NCI-H1436 treated with DMSO at 0.1 percent for 48 hours (cell line): Measurements from ENCODE around the gene MAPKBP1.

Experiments used
- DNase-seq: peaks from one replicate; lab custom pipeline; 2025; lab: John Stamatoyannopoulos, UW

MAPKBP1 gene

DNA sequence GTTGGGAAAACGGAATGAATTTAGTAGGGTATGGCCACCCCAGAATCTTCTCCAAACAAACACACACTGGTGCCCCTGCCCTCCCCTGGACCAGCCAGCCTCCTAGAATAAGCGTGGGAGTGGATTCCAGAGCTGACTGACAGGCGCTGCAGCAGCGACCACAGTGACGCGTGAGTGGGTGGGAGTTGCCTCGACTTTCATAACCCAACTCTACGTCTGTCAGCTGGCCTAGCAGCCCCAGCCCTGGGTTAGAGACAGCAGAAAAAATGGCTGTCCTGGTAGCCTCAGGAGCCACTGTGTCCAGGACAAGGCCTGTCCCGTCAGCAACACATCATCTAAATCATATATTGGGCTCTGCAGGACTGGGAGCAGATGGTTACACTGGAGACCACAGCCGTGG, 74.3 kb downstream of the MAPKBP1 start:
- no peak for DNase-seq

DNA sequence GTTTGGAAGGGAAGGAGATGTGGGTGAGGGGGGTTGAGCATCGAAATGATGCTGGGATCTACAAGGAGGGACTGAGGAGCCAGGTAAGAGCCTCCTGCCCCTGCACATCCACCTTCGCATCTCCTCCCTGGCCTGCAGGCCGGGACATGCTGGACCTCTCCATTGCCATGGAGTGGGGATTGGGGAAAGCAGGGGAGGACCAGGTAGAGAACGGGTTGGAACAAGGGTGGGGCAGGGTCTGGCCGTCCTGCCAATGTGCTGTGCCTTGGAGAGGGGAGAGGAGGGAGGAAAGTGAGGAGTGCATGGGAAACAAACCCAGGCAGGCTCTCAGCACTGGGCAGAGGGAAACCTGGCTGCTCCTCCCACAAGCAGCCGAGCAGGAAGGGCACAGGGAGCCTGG, 74.9 kb downstream of the MAPKBP1 start:
- DNase-seq: no peak

DNA sequence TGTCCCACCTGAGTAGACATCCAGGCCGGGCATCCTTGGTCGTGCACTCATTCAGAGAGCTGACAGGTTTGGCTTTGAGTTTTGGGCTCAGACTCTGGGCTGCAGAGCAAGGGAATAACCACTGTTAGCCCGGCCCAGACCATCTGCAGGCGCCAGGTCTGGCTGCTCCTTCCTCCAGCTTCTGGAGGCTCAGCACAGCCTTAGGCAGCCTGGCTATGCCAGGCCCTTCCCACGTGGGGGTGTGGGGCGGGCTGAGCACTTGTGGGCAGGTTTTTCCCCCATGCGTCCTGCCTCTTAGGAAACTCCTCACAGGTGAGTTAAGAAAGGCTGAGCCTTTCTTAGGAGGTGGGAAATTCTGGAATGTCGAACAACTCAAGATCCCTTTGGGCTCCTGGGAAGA, 75.6 kb downstream of the MAPKBP1 start:
- no peak for DNase-seq

DNA sequence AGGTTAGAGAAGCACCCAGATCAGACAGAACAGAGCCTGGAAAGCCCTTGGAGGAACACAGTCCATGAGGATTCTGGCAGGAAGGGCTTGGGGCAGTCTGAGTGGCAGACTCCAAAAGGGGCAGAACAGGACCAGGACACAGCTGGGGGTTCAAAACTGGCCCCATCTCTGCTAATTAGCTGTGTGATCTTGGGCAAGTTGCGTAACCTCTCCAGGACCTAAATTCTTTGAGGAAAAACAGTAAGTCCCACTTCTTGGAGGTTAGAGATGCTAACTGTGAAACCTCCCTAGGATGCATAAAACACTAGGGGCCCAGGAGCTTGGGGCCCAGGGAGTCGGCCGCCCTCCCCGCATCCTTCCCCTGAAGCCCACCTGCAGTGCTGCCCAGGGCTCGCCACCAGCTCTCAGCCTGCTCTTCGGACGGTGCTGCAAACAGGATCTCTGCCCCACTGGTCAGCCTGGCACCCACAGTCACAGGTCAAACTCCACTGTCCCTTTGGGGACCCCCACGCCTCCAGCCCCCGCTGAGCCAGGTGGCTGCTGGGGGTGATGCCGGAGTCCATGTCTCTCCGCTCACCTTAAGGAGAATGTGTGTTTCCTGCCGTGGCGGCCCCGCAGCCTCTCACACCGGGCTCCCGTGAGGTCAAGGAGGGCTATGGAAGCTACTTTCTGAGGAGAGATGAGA, 76.3 kb downstream of the MAPKBP1 start:
- no peak for DNase-seq

DNA sequence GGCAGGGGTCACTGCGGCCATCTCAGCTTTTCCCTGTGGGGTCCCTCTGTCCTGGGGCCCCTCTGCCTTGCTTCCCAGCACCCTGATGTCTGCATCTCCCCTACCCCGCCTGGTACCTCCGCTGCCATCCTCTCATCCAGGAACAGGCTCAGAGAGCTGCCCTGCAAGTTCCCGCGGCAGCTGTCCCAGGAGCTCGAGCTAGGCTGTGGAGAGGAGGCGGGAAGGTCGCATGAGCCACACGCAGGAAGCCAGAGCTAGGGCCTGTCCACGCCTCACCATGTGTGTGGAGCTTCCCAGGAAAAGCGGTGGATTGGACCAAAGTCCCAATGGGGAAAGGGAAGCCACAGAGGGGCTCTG, 76.9 kb downstream of the MAPKBP1 start:
- DNase-seq: no peak

DNA sequence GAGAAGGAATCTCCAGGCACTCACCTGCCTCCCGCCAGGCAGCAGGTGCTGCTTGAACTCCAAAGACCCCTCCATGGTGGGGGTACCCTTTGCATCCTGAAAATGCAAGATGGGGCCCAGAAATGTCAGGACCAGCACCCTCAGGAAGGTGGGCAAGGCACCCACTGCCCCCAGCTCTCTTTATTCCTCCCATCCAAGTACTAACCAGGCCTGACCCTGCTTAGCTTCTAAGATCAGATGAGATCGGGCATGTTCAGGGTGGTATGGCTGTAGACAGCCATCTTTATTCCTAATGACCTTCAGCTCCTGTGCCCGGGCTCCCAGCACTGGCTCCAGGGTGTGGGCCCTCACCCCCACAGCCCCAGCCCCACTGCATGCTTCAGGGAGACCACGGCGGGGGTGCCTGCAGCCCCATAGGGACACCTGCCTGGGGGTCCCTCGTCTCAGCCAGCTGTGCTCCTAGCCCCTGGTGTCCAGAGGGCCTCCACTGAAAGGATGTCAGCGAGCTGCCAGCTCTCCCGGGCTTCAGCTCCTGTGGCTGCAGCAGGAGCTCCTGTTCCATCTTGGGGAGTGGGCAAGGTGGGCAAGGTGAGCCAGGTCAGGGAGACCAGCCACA, 77.6 kb downstream of the MAPKBP1 start:
- no peak for DNase-seq

DNA sequence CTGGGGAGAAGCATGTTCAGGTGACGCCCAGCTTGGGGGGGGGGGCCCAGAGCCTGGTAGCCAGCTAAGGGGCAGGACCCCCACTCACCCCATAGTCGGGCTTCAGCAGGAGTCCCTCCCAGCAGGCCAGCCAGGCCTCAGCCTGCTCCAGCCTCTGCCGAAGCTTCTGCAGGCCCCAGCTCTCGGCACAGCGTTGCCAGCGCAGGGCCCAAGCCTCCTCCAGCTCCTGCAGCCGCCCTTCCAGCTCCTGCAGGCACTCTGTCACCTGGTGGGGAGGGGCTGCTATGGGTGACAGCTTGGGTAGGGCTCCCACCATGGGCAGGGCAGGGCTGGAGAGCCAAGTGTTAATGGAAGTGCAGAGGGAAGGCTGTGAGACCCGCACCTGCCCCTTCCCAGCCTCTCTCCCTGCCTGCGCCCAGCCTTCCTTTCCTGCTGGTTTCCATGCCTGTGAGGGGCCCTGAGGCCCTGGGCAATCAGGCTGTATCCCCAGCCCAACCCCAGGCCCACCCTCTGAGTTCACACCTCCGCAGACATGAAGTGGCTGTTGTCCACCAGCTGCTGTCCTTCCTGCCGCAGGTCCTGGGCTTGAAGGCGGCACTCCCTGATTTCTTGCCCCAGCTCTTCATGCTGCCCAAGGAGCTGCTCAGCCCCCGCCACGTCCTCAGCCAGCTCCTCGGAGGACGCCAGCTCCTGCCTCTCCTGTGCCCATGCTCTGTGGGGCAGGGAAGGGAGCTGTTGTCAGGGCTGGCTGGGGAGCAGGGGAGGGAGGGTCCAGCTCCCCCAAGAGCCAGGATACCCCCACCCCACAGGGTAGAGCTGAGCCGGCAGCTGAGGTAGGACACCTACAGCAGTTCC, 78.7 kb downstream of the MAPKBP1 start:
- DNase-seq: no peak

DNA sequence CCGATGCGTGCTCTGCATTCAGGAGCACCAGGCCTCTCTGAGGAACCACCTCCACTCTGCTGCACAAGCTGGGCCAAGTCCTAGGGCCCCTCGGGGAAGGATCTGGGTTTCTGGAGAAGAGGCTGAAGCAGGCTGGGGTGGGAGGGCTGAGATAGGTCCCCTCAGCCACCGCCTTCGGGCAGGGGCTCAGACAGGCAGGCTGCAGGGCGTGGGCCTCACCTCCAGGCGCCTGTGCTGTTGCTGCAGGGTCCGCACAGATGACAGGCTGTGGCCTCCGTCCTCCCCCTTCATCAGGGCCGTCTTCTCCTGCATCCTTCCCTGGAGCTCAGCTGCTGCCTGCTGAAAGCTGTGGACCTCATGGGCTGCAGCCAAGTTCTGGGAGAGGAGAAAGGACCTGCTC, 79.5 kb downstream of the MAPKBP1 start:
- DNase-seq: no peak

DNA sequence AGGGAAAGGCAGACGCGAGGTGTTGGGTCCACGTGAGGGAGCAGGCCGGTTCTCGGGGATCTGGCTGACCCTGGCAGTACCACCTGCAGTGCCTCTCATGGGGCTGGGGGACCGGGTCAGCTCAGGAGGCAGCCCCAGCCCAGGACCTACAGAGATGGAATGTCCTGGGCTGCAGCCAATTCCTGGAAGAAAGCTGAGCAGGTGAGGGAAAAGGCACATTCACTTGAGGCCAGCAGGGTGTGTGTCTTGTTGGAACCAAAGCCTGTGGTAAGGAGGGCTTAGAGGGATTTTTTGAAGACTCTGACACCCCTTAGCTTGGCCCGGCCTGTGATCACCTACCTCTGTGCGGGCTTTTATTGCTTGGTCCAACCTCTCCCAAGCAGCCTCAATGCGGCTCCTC, 80.2 kb downstream of the MAPKBP1 start:
- no peak for DNase-seq

DNA sequence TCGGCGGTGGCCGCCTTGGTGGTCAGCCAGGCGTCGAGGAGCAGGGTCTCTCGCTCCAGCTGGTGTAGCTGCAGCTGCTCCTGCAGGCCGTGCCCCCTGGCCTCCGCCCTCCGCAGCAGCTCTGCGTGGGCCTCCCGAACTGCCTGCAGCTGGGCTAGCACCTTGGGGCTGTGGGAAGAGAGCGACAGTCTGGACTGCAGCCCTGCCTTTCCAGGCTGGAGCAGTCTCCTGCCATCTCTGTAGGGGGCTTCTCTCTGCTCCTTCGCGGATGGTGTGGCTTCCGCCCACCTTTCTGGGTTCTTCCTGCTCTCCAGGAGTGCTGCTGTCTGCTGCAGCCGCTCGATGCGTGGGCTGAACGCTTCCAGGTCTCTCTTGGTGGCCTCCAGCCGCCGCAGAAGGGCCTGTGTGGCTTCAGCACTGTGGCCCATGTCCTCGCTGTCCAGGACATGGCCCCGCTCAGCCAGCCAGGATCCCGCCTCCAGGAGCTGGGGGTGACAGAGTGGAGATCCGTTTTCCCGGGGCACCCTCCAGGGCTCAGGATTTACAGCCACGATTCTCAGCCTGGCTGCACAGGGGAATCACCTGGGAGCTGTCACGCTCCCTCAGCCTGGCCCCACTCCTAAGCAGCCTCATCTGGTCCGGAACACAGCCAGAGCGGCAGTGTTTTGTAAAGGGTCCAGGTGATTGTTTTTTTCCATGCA, 81.1 kb downstream of the MAPKBP1 start:
- DNase-seq: no peak

DNA sequence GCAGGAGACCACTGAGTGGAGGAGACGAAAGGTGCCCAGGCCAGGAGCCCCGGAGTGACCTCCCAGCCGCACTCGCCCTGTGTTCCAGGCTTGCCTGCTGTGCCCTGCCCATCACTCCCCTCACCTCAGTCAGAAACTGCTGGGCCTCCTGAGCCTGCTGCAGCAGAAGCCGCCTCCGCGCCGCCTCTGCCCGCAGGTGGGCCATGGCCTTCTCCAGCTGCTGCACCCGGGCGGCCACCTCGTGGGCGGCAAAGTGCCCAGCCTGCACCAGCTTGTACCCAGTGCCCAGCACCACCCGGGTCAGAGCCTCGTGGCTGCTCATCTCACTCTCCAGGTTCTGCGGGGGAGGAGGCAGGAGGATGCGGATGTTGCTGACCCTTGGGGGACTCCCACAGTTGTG, 82.0 kb downstream of the MAPKBP1 start:
- no peak for DNase-seq

DNA sequence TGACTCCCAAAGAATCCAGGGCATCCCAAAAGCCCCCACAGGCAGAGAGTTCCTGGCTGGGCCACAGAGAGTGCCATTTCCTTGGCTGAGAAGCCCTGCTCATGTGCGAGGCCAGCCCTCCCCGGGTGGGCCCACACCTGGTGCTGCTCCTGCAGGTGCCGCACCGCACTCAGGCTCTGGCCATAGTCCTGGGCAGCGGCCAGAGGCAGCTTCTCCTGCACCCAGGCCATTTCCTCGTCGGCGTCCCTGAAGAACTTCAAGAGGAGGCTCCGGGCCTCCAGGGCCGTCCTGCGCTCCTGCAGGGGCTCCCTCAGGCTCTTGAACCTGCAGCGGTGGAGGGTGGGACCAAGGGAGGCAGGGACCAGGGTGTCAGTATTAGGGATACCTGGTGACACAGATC, 82.4 kb downstream of the MAPKBP1 start:
- no peak for DNase-seq

DNA sequence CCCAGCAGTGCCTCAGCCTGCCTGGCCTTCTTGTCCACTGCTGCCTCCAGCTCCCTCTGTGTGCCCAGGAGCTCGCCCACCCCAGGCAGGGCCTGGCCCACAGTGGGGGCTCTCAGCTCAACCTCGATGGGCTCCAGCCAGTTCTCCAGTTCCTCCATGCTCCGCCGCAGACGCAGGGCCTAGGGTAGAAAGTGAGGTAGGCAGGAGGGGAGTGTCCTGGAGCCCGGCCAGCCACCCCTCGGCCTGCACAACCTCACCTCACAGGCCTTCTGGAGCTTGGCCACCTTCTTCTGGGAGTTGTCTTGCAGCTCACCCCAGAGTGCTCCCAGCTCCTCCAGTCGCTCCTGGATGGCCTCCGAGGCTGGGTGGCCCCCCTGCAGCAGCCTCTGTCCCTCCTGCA, 83.0 kb downstream of the MAPKBP1 start:
- DNase-seq: no peak

DNA sequence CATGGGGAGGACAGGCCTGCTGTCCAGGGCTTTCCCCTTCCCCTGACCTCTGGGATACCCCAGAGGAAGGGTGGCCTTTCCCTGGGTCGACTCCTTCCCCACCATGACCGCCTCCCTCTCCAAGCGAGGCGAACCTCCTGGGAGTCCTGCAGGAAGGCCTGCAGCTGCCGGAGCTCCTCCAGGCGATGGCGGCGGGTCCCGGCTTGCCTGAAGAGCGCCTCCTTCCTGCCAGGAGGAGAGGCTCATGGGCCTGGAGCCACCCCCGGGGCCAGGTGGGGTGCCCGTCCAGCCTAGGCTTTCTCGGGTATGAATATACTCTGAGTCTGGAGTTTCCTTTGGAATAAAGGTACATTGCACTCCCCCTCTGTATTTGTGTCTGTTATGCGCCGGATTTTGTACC, 84.5 kb downstream of the MAPKBP1 start:
- no peak for DNase-seq

DNA sequence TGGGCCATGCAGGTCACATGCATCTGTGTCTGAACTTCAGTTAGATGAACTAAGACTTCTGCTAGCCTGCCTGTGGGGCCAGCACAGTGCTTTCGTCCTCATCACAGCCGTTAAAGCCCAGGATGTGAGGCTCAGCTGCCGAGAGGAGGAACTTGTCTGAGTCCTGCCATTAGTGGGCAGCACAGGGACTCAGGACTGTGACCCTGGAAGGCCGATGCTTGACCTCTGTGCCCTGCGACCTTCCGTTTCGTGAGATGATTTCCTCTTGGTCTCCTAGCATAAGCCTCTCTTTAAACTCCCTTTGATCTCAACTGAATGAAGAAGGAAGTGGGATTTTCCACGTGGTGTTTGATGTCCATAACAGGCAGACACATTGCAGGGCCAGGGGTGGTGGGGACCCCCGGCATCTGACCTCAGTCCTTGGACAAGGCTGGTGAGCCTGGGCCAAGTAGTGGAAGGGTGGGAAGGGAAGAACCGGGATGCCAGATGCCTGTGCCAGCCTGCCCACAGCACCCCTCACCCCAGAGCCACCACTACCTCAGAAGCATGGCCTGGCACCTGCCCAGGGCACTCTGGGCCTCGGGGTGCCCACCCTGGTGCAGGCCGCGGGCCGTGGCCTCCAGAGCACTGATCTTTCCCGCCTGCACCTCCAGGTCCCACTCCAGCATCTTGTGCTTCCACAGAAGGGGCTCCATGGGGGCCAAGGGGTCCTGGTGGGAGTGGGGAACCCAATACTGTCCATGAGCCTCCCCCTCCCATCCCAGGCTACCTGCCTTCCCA, 86.0 kb downstream of the MAPKBP1 start:
- no peak for DNase-seq

DNA sequence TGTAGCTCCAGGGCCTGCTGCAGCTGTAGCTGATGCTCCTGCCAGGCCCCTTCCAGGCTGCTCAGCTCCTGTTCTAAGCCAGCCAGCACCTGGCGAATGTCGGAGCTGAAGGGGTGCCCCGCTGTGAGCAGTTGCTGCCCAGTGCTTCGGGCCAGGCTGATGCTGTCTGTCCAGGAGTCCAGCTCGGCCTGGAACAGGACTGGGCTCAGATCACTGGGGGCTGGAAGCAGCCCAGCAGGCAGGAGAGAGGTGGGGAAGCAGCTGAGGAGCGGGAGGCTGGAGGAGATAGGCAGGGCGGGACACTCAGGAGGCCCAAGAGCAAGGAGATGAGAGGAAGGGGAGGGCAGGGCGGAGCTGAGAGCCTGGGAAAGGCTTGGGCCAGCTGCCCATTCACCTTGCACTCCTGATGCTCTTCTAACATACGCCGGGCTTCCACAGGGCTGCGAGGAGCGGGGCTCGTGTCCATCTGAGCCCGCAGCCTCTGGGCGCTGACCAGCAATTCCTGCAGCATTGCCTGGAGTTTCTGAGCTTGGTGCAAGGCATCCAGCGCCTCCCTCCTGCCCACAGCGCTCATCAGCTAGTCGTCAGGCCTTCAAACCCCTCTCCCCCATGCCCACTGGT, 87.6 kb downstream of the MAPKBP1 start:
- no peak for DNase-seq

DNA sequence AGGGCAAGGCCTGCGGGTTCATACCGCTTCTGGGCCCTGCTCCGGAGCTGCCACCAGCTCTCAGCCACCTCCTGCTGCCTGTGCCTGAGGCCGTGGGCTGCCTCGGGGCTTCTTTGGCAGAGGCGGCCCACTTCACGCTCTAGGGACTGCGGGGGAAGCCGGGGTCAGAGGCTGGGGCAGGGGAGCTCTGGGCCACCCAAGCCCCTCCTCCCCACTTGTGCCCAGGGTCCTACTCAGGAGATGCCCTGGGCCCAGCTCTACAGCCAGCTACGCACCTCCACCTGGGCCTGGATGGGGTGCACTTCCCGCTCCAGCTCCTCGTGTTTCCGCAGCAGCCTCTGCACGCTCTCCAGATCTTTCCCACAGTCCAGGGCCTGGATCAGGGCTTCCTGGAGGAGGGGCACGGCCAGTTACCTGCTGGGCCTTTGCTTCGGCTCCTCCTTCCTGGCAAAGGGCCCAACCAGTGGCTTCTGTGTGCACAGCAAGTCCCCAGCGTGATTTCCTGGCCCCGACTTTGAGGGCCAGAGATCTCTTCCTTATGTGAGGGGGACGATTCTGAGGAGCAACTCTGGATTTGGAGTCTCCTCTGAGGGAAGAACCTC, 88.3 kb downstream of the MAPKBP1 start:
- no peak for DNase-seq

DNA sequence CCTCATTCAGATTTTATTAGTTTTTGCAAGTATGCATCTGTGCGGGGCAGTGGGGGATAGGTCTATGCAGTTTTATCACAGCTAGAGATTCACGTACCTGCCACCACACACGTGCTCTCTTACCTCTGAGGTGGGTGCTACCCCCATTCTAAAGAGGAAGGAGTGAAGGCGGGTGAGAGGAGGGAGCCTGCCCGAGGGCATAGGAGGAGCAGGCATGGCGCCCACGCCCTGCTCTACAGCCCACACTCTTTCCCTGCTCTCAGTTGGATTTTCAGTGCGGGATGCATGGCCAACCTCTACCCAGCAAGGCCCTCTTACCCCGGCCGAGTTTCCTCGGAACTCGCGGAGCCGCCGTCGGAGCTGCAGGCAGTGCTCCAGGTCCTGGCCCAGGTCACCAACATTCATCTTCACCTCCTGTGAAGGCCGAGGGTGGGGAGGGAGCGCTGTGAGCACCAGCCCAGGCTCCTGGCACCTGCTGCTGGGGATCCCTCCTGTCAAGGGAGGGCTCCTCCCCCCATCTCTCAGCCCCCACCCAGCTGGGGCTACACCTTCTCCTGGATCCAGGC, 91.3 kb downstream of the MAPKBP1 start:
- DNase-seq: no peak

DNA sequence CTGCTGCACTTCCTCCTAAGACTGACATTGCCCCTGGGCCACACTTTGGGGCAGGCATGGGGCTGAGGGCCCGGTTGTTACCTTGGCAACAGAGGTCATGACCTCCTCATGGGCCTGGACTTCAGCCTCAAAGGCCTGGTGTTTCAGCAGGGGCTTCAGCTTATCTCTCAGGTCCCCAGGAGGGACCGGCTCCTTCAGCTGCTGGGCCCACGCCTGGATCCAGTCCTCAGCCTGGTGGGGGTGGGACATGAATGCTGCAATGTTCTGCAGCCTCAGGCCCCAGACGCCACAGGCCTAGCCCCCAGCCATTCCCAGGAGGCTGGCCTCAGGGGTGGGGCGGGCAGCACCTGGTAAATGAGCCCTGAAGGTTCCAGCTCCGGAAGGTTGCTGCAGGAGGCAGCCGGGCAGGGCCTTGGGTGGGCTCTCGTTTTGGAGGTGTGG, 92.0 kb downstream of the MAPKBP1 start:
- DNase-seq: no peak

DNA sequence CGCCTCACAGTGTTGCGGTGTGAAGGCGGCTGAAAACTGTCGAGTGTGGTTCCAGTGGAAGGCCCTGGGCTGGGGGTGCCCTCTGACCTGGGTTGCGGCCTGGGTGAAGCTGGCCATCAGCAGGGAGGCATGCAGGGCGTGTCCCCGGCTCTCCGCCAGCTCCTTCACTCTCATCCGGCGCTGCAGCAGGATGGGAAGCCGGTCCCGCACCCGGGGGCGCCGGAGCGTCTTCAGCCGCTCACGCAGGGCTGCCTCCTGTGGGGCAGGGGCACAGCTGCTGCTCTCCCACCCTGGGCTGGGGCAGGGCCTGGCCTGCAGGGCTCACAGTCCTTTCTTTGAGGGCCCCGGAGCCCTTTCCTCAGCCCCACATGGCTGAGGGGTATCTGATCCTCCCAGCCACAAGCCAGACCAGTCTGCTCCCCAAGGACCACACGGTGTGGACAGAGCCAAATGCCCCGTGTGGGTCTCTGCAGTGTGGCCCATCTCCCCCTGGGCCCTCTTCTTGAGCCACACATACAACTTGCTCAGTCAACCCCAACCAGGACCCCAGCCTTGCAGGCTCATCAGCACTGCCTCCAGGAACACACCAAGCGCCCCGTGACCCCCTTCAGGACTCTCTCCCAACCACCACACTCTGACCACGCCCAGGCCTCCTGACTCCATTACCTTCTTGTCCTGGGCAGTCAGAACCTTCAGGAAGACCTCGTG, 92.7 kb downstream of the MAPKBP1 start:
- no peak for DNase-seq
